Measurements from ENCODE around the gene WDR91. TPM values are rescaled to one million over a fixed set of nuclear protein-coding genes. Genes with fewer than 3 reads are reported as not detected.
"Not testable (repeated sequence)": the region's sequence is repeated elsewhere in the genome, so short reads cannot be mapped to it uniquely, and the experiment has no call there.

The WDR91 gene
- total and polyA plus RNA-seq, 2 donors (not counting 1 experiment from before 2014, with no cell fraction given), result 26.7 to 40.7 TPM

GRCh38 chr7:135215180-135215579, 3.9 kb upstream of the WDR91 start:
- no peak overlapping the region for H2AFZ ChIP-seq (ENCODE audit: insufficient read depth, low read depth, low read length, poor library complexity, severe bottlenecking)
- Mint-ChIP-seq H3K27ac (no peak overlapping the region), H3K4me3 (no peak overlapping the region), H3K4me1 (peaks cover 13% of the 10 kb centered on the region), H3K9me3 (ENCODE audit: insufficient read depth) (no peaks in the 10 kb centered on the region), H3K27me3 (no peaks in the 10 kb centered on the region)
- H3K9me3 ChIP-seq (ENCODE audit: control extremely low read depth in 1 of 3, control insufficient read depth in 2 of 3, insufficient read depth in 1 of 3, low read length in 2 of 3), result no peaks in the 10 kb centered on the region
- ChIA-PET CTCF (no interaction called here), POLR2A (no interaction called here)
- no peak overlapping the region for H3K9ac ChIP-seq (ENCODE audit: low read length)
- peaks cover 9 to 10% of the 10 kb centered on the region in 2 donors for H3K4me1 ChIP-seq (ENCODE audit: control insufficient read depth in 2 of 2, insufficient read depth in 2 of 2, low read length in 2 of 2)
- no peak overlapping the region for H3K4me3 ChIP-seq (ENCODE audit: control extremely low read depth in 1 of 5, extremely low read depth in 1 of 5, insufficient read depth in 1 of 5, low read depth in 2 of 5, low read length in 4 of 5)
- ATAC-seq (ENCODE audit: low read depth) (no peak), DNase-seq (no peak)
- intact Hi-C loops (cut with micrococcal nuclease), result no loop called here
- H3K36me3 ChIP-seq (replicated peaks in 1 of 2; ENCODE audit: control extremely low read depth in 1 of 2, control insufficient read depth in 1 of 2, extremely low read depth in 1 of 2, insufficient read depth in 2 of 2, low read length in 1 of 2), result no peaks in the 10 kb centered on the region
- no peak for TF ChIP-seq EZH2 (IDR thresholded peaks at IDR 0.05; ENCODE audit: borderline replicate concordance, insufficient read depth, low read depth, low read length, poor library complexity, severe bottlenecking)
- no peak for TF ChIP-seq CTCF (IDR thresholded peaks at IDR 0.05)
- H3K27ac ChIP-seq (ENCODE audit: low read length in 2 of 2), result no peak overlapping the region
- peaks cover 9% of the 10 kb centered on the region for H3K79me2 ChIP-seq (ENCODE audit: control insufficient read depth, insufficient read depth, low read length)
- WGBS (ENCODE audit: insufficient coverage), result 93% methylated on average over 4 of the region's 4 CpGs
- H4K20me1 ChIP-seq (ENCODE audit: control insufficient read depth, insufficient read depth, low read length, poor library complexity, severe bottlenecking), result no peaks in the 10 kb centered on the region
- no peak overlapping the region for H3K4me2 ChIP-seq (replicated peaks; ENCODE audit: low read depth, low read length, poor library complexity, severe bottlenecking)
- no peaks in the 10 kb centered on the region for H3K27me3 ChIP-seq (replicated peaks in 1 of 4; ENCODE audit: control extremely low read depth in 1 of 4, control insufficient read depth in 3 of 4, insufficient read depth in 4 of 4, low read length in 3 of 4)

GRCh38 chr7:135213831-135214230, 2.5 kb upstream of the WDR91 start:
- DNase-seq (no peak), ATAC-seq (ENCODE audit: low read depth) (no peak)
- peak overlapping the region; percentile 54 for H3K4me3 Mint-ChIP-seq
- WGBS (ENCODE audit: insufficient coverage), result 100% methylated on average over 2 of the region's 2 CpGs
- H3K4me1 Mint-ChIP-seq, result peaks cover 25% of the 10 kb centered on the region
- POLR2A ChIA-PET, result interaction anchor here (0.7 kb wide), 1 partner anchor 8 kb away, joined by 3 read pairs; no protein-coding TSS in a partner anchor
- no peak overlapping the region for H3K9ac ChIP-seq (ENCODE audit: low read length)
- intact Hi-C loops (cut with micrococcal nuclease), result no loop called here
- no peak overlapping the region for H3K27ac ChIP-seq (ENCODE audit: low read length in 2 of 2)
- no peaks in the 10 kb centered on the region for H3K27me3 Mint-ChIP-seq
- H3K36me3 ChIP-seq (replicated peaks in 1 of 2; ENCODE audit: control extremely low read depth in 1 of 2, control insufficient read depth in 1 of 2, extremely low read depth in 1 of 2, insufficient read depth in 2 of 2, low read length in 1 of 2), result no peaks in the 10 kb centered on the region
- TF ChIP-seq EZH2 (IDR thresholded peaks at IDR 0.05; ENCODE audit: borderline replicate concordance, insufficient read depth, low read depth, low read length, poor library complexity, severe bottlenecking), result no peak
- no peak for TF ChIP-seq CTCF (IDR thresholded peaks at IDR 0.05)
- no peak overlapping the region for H2AFZ ChIP-seq (ENCODE audit: insufficient read depth, low read depth, low read length, poor library complexity, severe bottlenecking)
- no peak overlapping the region for H3K4me3 ChIP-seq (ENCODE audit: control extremely low read depth in 1 of 5, extremely low read depth in 1 of 5, insufficient read depth in 1 of 5, low read depth in 2 of 5, low read length in 4 of 5)
- H3K9me3 Mint-ChIP-seq (ENCODE audit: insufficient read depth), result no peaks in the 10 kb centered on the region
- peaks cover 16% of the 10 kb centered on the region for H3K79me2 ChIP-seq (ENCODE audit: control insufficient read depth, insufficient read depth, low read length)
- no peak overlapping the region for H3K27ac Mint-ChIP-seq
- no peaks in the 10 kb centered on the region for H3K9me3 ChIP-seq (ENCODE audit: control extremely low read depth in 1 of 3, control insufficient read depth in 2 of 3, insufficient read depth in 1 of 3, low read length in 2 of 3)
- H4K20me1 ChIP-seq (ENCODE audit: control insufficient read depth, insufficient read depth, low read length, poor library complexity, severe bottlenecking), result no peaks in the 10 kb centered on the region
- CTCF ChIA-PET, result interaction anchor here (1.4 kb wide), 1 partner anchor 61 kb away, joined by 4 read pairs; no protein-coding TSS in a partner anchor
- H3K4me1 ChIP-seq (ENCODE audit: control insufficient read depth in 2 of 2, insufficient read depth in 2 of 2, low read length in 2 of 2), result peaks cover 14 to 19% of the 10 kb centered on the region in 2 donors
- H3K27me3 ChIP-seq (replicated peaks in 1 of 4; ENCODE audit: control extremely low read depth in 1 of 4, control insufficient read depth in 3 of 4, insufficient read depth in 4 of 4, low read length in 3 of 4), result no peaks in the 10 kb centered on the region
- H3K4me2 ChIP-seq (replicated peaks; ENCODE audit: low read depth, low read length, poor library complexity, severe bottlenecking), result no peak overlapping the region

GRCh38 chr7:135211946-135212685, 790 bp upstream of the WDR91 start:
- H3K4me1 ChIP-seq (ENCODE audit: control insufficient read depth in 2 of 2, insufficient read depth in 2 of 2, low read length in 2 of 2), result peaks cover 29 to 32% of the 10 kb centered on the region in 2 donors
- H3K4me1 Mint-ChIP-seq, result peaks cover 42% of the 10 kb centered on the region
- peak overlapping the region; percentile 98 for H3K4me2 ChIP-seq (replicated peaks; ENCODE audit: low read depth, low read length, poor library complexity, severe bottlenecking)
- peak overlapping the region; percentile 96 for H2AFZ ChIP-seq (ENCODE audit: insufficient read depth, low read depth, low read length, poor library complexity, severe bottlenecking)
- H3K27ac ChIP-seq (ENCODE audit: low read length in 2 of 2), result peak overlapping the region; percentile 39 to 92
- not testable (repeated sequence) for H4K20me1 ChIP-seq (ENCODE audit: control insufficient read depth, insufficient read depth, low read length, poor library complexity, severe bottlenecking); H3K27me3 Mint-ChIP-seq; H3K9me3 Mint-ChIP-seq (ENCODE audit: insufficient read depth); ATAC-seq (ENCODE audit: low read depth); H3K27me3 ChIP-seq (replicated peaks in 1 of 4; ENCODE audit: control extremely low read depth in 1 of 4, control insufficient read depth in 3 of 4, insufficient read depth in 4 of 4, low read length in 3 of 4); DNase-seq; H3K9me3 ChIP-seq (ENCODE audit: control extremely low read depth in 1 of 3, control insufficient read depth in 2 of 3, insufficient read depth in 1 of 3, low read length in 2 of 3); H3K36me3 ChIP-seq (replicated peaks in 1 of 2; ENCODE audit: control extremely low read depth in 1 of 2, control insufficient read depth in 1 of 2, extremely low read depth in 1 of 2, insufficient read depth in 2 of 2, low read length in 1 of 2)
- intact Hi-C loops (cut with micrococcal nuclease), result loop anchor here (1.0 to 2.0 kb wide), 8 partner anchors 25 to 566 kb away; partner anchors contain the start of genes AGBL3, BPGM, CNOT4 and CYREN
- ChIA-PET CTCF (interaction anchor here (0.7 to 3.6 kb wide), 3 partner anchors 30 to 579 kb away, joined by 3 to 15 read pairs (median 4); partner anchors contain the start of gene AGBL3), POLR2A (interaction anchor here (0.6 to 1.7 kb wide), 2 partner anchors 27 to 64 kb away, joined by 3 to 6 read pairs; partner anchors contain the start of gene TMEM140)
- peak overlapping the region; percentile 98 for H3K4me3 Mint-ChIP-seq
- H3K9ac ChIP-seq (ENCODE audit: low read length), result peak overlapping the region; percentile 97
- H3K27ac Mint-ChIP-seq, result peak overlapping the region; percentile 83
- H3K4me3 ChIP-seq (ENCODE audit: control extremely low read depth in 1 of 5, extremely low read depth in 1 of 5, insufficient read depth in 1 of 5, low read depth in 2 of 5, low read length in 4 of 5), result peak overlapping the region; percentile 62 to 98 (median 68)
- WGBS (ENCODE audit: insufficient coverage), result 65% methylated on average over 14 of the region's 30 CpGs
- H3K79me2 ChIP-seq (ENCODE audit: control insufficient read depth, insufficient read depth, low read length), result peaks cover 16% of the 10 kb centered on the region
